Body of pancreas (tissue), 4 donors: ENCODE data around the gene CYP2E1. TPM values are rescaled to one million over a fixed set of nuclear protein-coding genes. Genes with fewer than 3 reads are reported as not detected.

ENCODE experiments used
- ATAC-seq: fragments of 150-250 bp; one replicate; pipeline ENCODE4 v1.9.1; 2016
- DNase-seq, 4 donors: peaks; one replicate each; pipeline ENCODE4 v3.0.0-alpha.2; 2019
- H3K27ac ChIP-seq, 4 donors: fragments of 200-600 bp; sonication (generic); 1 replicate in 3 of 4; 2 replicates in 1 of 4; pipeline versions ENCODE4 v1.5.1 to v1.6.1; 2016 to 2019; ENCODE audit warnings: mild to moderate bottlenecking in 1 of 4, mixed read lengths in 1 of 4, moderate library complexity in 1 of 4
- H3K27me3 ChIP-seq, 2 donors: fragments of 200-600 bp; sonication (generic); one replicate each; pipeline ENCODE4 v1.6.0; 2016; ENCODE audit warnings: mild to moderate bottlenecking in 1 of 2
- H3K36me3 ChIP-seq, 2 donors: fragments of 200-600 bp; sonication (generic); replicated peaks in 1 of 2; 2 replicates each; pipeline ENCODE4 v1.5.1; 2016; ENCODE audit warnings: low read depth in 2 of 2; ENCODE audit not compliant: insufficient read depth in 1 of 2
- H3K4me1 ChIP-seq: fragments of 200-600 bp; sonication (generic); one replicate; pipeline ENCODE4 v1.6.0; 2016
- H3K4me3 ChIP-seq, 2 donors: fragments of 200-600 bp; sonication (generic); 1 replicate in 1 of 2; 2 replicates in 1 of 2; pipeline ENCODE4 v1.5.1; 2016 to 2019
- H3K9me3 ChIP-seq, 3 donors: fragments of 200-600 bp; sonication (generic); 1 replicate in 2 of 3; 2 replicates in 1 of 3; pipeline ENCODE4 v1.5.1; 2016
- CTCF ChIP-seq, 7 experiments: fragments of 450-650 bp in 4 of 7; fragments of 200-600 bp in 3 of 7; sonication (generic) in 3 of 7; IDR thresholded peaks; one replicate each; pipeline ENCODE4 v1.5.1; 2016 to 2019; ENCODE audit warnings: antibody characterized with exemption in 7 of 7
- POLR2A ChIP-seq, 3 donors: fragments of 450-650 bp; IDR thresholded peaks; one replicate each; pipeline ENCODE4 v1.6.1; 2016; ENCODE audit warnings: antibody characterized with exemption in 3 of 3, mild to moderate bottlenecking in 2 of 3
- WGBS, 2 donors: methylation state at CpG; one replicate each; pipeline ENCODE4 v1.1.5; 2017; 5-methylcytosine and 5-hydroxymethylcytosine counted together
- intact Hi-C: fragments of 100-400 bp; cut with DNase I; formaldehyde crosslinking; loops from one replicate; pipeline ENCODE4 v1.15.1; 2023
- total RNA-seq, 2 donors: library from RNA; depleted of rRNA; stranded (reverse); fragments of >200 nt; gene quantifications; one replicate each; pipeline ENCODE4 v1.1.0, GENCODE V29; 2016

Gene CYP2E1
- total RNA-seq, 2 donors from 2014 or later = 3.9 to 18.1 TPM

DNA sequence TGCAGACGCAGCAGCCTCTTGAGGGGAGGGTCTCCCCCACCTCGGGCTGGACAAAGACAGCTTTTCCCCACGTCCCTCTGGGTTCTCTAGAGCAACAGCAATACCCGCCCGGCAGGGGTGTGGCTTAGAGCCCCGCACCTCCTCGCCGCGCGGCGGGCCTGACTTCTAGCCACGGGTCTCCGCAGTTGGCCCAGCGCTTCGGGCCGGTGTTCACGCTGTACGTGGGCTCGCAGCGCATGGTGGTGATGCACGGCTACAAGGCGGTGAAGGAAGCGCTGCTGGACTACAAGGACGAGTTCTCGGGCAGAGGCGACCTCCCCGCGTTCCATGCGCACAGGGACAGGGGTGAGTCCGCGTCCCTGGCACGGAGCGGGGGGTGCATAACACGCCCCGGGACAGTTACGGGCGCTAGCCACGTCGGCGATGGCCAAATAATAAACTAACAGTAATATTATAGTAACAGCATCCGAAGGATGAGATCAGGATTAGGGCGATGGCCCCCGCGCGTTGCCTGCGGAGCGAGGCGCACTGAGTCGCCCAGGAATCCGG, 1.2 kb downstream of the CYP2E1 start:
- Histone ChIP-seq H3K9me3 (no peaks in the 10 kb centered on the region), H3K4me1 (peaks cover 32% of the 10 kb centered on the region), H3K4me3 (peak overlapping the region; percentile 10), H3K27me3 (no peaks in the 10 kb centered on the region), H3K27ac (peak overlapping the region in 2 of 4 donors; percentile 26 to 71), H3K36me3 (no peaks in the 10 kb centered on the region)
- intact Hi-C loops = no loop called here
- ATAC-seq = peak; percentile 49
- DNase-seq = peak in 2 of 4 donors; percentile 31 to 51
- WGBS, 2 donors = 0 to 26% methylated on average over 14 to 50 of the region's 50 CpGs
- TF ChIP-seq CTCF (IDR thresholded peaks at IDR 0.05) = no peak
- TF ChIP-seq POLR2A (IDR thresholded peaks at IDR 0.05) = peak; percentile 10 to 63 (median 32)

DNA sequence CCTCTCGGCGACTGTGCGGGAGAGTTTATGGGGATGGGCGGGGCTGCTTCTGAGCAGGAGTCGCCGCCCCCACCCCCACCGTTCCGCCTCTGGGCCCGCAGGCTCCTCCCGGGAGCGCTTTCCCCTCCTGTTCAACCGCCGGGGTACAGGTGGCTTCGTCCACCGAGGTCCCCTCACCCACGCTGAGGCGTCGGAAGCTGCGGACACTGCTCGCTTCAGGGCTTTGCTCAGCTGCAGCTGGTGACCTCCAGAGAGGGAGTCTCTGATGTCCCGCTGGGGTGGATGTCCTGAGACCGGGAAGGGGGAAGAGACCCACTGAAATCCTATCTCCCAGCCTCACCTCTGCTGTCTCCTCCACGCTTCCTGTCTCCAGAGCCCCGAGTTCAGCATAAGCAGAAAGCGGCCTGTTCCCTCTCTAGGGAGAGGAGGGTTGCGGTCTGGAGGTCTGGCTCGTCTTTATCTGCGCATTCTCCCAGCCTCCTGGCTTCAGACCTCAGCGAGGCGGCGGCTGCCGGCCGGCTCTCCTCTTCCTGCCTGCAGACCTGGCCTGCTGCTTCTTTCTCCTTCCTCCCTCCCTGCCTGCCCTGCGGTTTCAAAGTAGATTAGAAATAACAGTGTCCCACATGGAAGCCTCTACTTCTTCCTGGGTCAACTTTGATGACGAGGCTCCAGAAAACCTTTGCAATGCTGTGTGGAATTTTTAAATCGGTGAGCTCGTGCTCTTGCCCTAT, 1.8 kb downstream of the CYP2E1 start:
- Histone ChIP-seq H3K27me3 (no peaks in the 10 kb centered on the region), H3K9me3 (no peaks in the 10 kb centered on the region), H3K4me3 (peak overlapping the region in 1 of 2 donors; percentile 10), H3K27ac (peak overlapping the region in 2 of 4 donors; percentile 12 to 49), H3K36me3 (no peaks in the 10 kb centered on the region), H3K4me1 (peaks cover 32% of the 10 kb centered on the region)
- intact Hi-C loops = no loop called here
- TF ChIP-seq CTCF (IDR thresholded peaks at IDR 0.05) (no peak), POLR2A (IDR thresholded peaks at IDR 0.05) (peak in 1 of 3 donors; percentile 1)
- DNase-seq = peak; percentile 34 to 71 (median 48)
- peak; percentile 67 for ATAC-seq
- 2 to 22% methylated on average over 28 to 37 of the region's 37 CpGs for WGBS, 2 donors

- ATAC-seq (no peak), DNase-seq (no peak)
- H3K36me3 ChIP-seq = no peaks in the 10 kb centered on the region
- H3K4me1 ChIP-seq = peaks cover 32% of the 10 kb centered on the region
- TF ChIP-seq CTCF (IDR thresholded peaks at IDR 0.05) = no peak
- TF ChIP-seq POLR2A (IDR thresholded peaks at IDR 0.05) = no peak
- 7 to 34% methylated on average over 26 of the region's 26 CpGs for WGBS, 2 donors
- no peaks in the 10 kb centered on the region for H3K27me3 ChIP-seq
- H3K4me3 ChIP-seq = no peak overlapping the region
- no peaks in the 10 kb centered on the region for H3K9me3 ChIP-seq
- intact Hi-C loops = no loop called here
- no peak overlapping the region for H3K27ac ChIP-seq
These were observed 2.4 kb downstream of the CYP2E1 start for GRCh38 chr10:133529576-133529946.

GRCh38 chr10:133530506-133530905, 3.3 kb downstream of the CYP2E1 start:
- WGBS, 2 donors = 59 to 79% methylated on average over 9 of the region's 9 CpGs
- H3K36me3 ChIP-seq = no peaks in the 10 kb centered on the region
- no peak overlapping the region for H3K27ac ChIP-seq
- intact Hi-C loops = no loop called here
- DNase-seq (no peak), ATAC-seq (no peak)
- TF ChIP-seq CTCF (IDR thresholded peaks at IDR 0.05) (no peak), POLR2A (IDR thresholded peaks at IDR 0.05) (no peak)
- no peaks in the 10 kb centered on the region for H3K9me3 ChIP-seq
- H3K4me1 ChIP-seq = peaks cover 32% of the 10 kb centered on the region
- H3K4me3 ChIP-seq = no peak overlapping the region
- no peaks in the 10 kb centered on the region for H3K27me3 ChIP-seq
